HEK293T (cell line): Measurements from ENCODE around the gene PATJ.

Experiments
- BHLHE40 ChIP-seq: fragments of 450-650 bp; IDR thresholded peaks from 2 replicates; pipeline ENCODE4 v1.6.1; 2016; ENCODE audit warnings: mild to moderate bottlenecking, moderate library complexity, borderline replicate concordance
- NFRKB ChIP-seq: fragments of 450-650 bp; IDR thresholded peaks from 2 replicates; pipeline ENCODE4 v1.6.1; 2016; ENCODE audit warnings: mild to moderate bottlenecking, moderate library complexity
- PKNOX1 ChIP-seq: fragments of 450-650 bp; IDR thresholded peaks from 2 replicates; pipeline ENCODE4 v1.6.1; 2016
- SP1 ChIP-seq: fragments of 450-650 bp; IDR thresholded peaks from 2 replicates; pipeline ENCODE4 v1.6.1; 2017
- TARDBP ChIP-seq: fragments of 450-650 bp; IDR thresholded peaks from 2 replicates; pipeline ENCODE4 v1.6.1; 2016

GRCh38 chr1:61852670-61853015 is 110.4 kb downstream of the PATJ start:
- TF ChIP-seq SP1 (no peak), NFRKB (no peak), BHLHE40 (no peak), PKNOX1 (no peak), TARDBP (no peak)
